Activated naive CD8-positive, alpha-beta T cell treated with anti-CD3 and anti-CD28 coated beads for 36 hours (primary cell): ENCODE measurements around the gene MRPL22. TPM values are rescaled to one million over a fixed set of nuclear protein-coding genes. Genes with fewer than 3 reads are reported as not detected.
"Not testable (repeated sequence)": the region's sequence is repeated elsewhere in the genome, so short reads cannot be mapped to it uniquely, and the experiment has no call there.

Experiments
- DNase-seq: peaks from one replicate; pipeline ENCODE4 v3.0.0; 2021
- H3K27ac Mint-ChIP-seq: one replicate; pipeline ENCODE4 v1.8.0; 2022; ENCODE audit warnings: mild to moderate bottlenecking, moderate library complexity, mixed read lengths
- H3K27me3 Mint-ChIP-seq: one replicate; pipeline ENCODE4 v1.8.0; 2022; ENCODE audit warnings: mild to moderate bottlenecking, mixed read lengths
- H3K36me3 Mint-ChIP-seq: one replicate; pipeline ENCODE4 v1.8.0; 2021; ENCODE audit warnings: mild to moderate bottlenecking, mixed read lengths
- H3K4me1 Mint-ChIP-seq: one replicate; pipeline ENCODE4 v1.8.0; 2021; ENCODE audit warnings: mixed read lengths
- H3K4me3 Mint-ChIP-seq: one replicate; pipeline ENCODE4 v1.8.0; 2022; ENCODE audit warnings: mild to moderate bottlenecking, moderate library complexity, mixed read lengths
- H3K9me3 Mint-ChIP-seq: one replicate; pipeline ENCODE4 v1.8.0; 2022; ENCODE audit warnings: mixed read lengths
- total RNA-seq, 2 experiments: library from RNA; stranded (reverse); gene quantifications; one replicate each; pipeline ENCODE4 v1.2.3, GENCODE V29; 2021

MRPL22 gene
- total RNA-seq, 2 experiments from 2014 or later = 75.3 to 91.0 TPM

DNA sequence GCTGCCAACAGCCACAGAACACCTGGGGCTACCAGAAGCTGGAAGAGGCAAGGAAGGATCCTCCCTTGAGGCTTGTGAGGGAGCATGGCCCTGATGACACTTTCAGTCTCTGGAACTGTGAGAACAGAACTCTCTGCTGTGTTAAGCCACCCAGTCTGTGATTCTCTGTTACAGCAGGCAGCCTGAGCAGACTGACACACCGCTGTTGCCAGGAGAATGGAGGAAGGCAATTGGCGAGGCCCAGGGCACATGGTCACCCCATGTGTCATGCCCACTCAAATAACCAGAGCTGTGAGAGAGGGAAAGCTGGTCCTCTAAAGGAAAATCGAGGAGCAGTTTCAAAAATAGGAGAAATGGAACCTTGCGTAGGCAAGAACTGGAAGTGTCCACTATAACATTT is 60.6 kb downstream of the MRPL22 start:
- Mint-ChIP-seq H3K4me1 (no peaks in the 10 kb centered on the region), H3K36me3 (no peaks in the 10 kb centered on the region), H3K9me3 (peaks cover 3% of the 10 kb centered on the region), H3K4me3 (no peak overlapping the region), H3K27ac (no peak overlapping the region), H3K27me3 (peaks cover 37% of the 10 kb centered on the region)
- DNase-seq = no peak

GRCh38 chr5:155002722-155003121 is 61.8 kb downstream of the MRPL22 start:
- not testable (repeated sequence) for DNase-seq, H3K36me3 Mint-ChIP-seq, H3K27ac Mint-ChIP-seq, H3K9me3 Mint-ChIP-seq, H3K4me3 Mint-ChIP-seq, H3K4me1 Mint-ChIP-seq
- peaks cover 38% of the 10 kb centered on the region for H3K27me3 Mint-ChIP-seq

DNA sequence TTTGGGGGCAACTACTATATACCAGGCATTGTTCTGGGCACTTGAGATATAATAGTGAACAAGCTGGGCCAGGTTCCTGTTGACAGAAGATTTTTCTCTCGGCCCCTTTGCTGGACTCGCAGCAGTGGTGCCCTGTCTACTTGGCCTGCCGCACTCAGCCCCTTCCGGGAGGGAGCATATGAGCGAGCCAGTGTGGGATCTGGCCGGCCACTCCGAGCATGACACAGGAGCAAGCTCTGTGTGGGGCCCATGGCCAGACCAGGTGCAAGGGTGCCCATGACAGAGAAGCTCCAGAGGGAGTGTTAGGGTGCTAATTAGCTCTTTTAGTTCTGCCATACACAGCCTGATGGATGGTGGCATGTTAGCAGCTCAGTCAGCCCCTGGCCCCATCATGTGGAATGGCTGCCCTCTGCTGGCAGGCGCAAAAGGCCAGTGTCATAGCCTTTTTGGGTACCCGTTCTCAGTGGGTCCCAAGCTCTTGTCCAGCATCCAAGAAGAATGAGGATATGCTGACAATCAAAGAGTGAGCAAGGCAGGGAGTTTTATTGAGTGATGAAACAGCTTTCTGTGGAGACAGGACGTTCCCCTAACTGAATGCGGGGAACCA is 63.4 kb downstream of the MRPL22 start:
- peaks cover 3% of the 10 kb centered on the region for H3K9me3 Mint-ChIP-seq
- H3K36me3 Mint-ChIP-seq = no peaks in the 10 kb centered on the region
- H3K27me3 Mint-ChIP-seq = peaks cover 31% of the 10 kb centered on the region
- no peak overlapping the region for H3K27ac Mint-ChIP-seq
- no peaks in the 10 kb centered on the region for H3K4me1 Mint-ChIP-seq
- peak; percentile 22 for DNase-seq
- no peak overlapping the region for H3K4me3 Mint-ChIP-seq

DNA sequence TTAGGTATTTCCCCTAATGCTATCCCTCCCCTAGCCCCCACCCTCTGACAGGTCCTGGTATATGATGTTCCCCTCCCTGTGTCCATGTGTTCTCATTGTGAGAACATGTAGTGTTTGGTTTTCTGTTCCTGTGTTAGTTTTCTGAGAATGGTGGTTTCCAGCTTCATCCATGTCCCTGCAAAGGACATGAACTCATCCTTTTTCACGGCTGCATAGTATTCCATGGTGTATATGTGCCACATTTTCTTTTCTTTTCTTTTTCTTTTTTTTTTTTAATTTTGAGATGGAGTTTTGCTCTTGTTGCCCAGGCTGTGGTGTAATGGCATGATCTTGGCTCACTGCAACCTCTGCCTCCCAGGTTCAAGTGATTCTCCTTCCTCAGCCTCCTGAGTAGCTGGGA is 65.4 kb downstream of the MRPL22 start:
- not testable (repeated sequence) for H3K4me1 Mint-ChIP-seq, H3K9me3 Mint-ChIP-seq, H3K27ac Mint-ChIP-seq, DNase-seq, H3K4me3 Mint-ChIP-seq, H3K36me3 Mint-ChIP-seq
- H3K27me3 Mint-ChIP-seq = peaks cover 24% of the 10 kb centered on the region

- Mint-ChIP-seq H3K27ac (no peak overlapping the region), H3K4me1 (no peaks in the 10 kb centered on the region), H3K27me3 (peaks cover 19% of the 10 kb centered on the region), H3K9me3 (peaks cover 3% of the 10 kb centered on the region), H3K36me3 (no peaks in the 10 kb centered on the region), H3K4me3 (no peak overlapping the region)
- no peak for DNase-seq
Measured at GRCh38 chr5:155008669-155009068, 67.8 kb downstream of the MRPL22 start.

DNA sequence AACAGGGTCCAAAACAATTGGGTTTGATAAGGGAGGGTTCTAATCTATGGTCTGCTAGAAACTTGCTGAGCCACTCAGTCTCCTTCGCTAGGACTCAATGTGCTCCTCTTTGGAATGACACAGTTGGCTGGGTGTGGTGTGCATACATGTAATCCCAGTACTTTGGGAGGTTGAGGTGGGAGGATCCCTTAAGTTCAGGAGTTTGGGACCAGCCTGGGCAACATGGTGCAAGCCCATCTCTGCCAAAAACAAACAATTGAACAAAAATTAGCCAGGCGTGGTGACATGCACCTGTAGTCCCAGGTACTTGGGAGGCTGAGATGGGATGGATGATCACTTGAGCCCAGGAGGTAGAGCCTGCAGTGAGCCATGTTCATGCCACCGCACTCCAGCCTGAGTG is 70.0 kb downstream of the MRPL22 start:
- H3K4me3 Mint-ChIP-seq = no peak overlapping the region
- H3K27me3 Mint-ChIP-seq = peaks cover 24% of the 10 kb centered on the region
- H3K36me3 Mint-ChIP-seq = no peaks in the 10 kb centered on the region
- no peak for DNase-seq
- H3K4me1 Mint-ChIP-seq = no peaks in the 10 kb centered on the region
- H3K27ac Mint-ChIP-seq = no peak overlapping the region
- H3K9me3 Mint-ChIP-seq = no peaks in the 10 kb centered on the region

DNA sequence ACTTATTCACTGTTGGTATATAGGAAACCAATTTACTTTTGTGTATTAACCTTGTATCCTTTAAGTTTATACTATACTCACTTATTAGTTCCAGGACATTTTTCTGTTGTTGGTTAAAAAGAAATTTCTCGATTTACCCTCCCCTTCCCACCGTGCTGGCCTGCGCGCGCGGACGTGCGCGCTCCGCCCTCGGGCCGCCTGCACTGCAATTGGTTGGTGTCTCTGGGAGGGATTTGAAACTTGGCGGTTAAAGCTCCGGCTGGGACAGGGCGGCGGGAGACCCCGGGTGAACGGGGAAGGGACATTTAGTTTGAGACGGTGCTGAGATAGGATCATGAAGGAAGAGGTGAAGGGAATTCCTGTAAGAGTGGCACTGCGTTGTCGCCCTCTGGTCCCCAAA is 72.7 kb downstream of the MRPL22 start, which contains the start of gene KIF4B:
Gene KIF4B (plus strand): TSS at position 230 of the 400 bp plus-strand sequence. CDS start 105 bp downstream, at position 335.
- Mint-ChIP-seq H3K27ac (no peak within 1 kb of the TSS), H3K9me3 (no peaks in the 10 kb centered on the region), H3K27me3 (peaks cover 20% of the 10 kb centered on the region), H3K4me3 (no peak within 1 kb of the TSS), H3K36me3 (no peaks in the 10 kb centered on the region), H3K4me1 (no peaks in the 10 kb centered on the region)
- DNase-seq = no peak

DNA sequence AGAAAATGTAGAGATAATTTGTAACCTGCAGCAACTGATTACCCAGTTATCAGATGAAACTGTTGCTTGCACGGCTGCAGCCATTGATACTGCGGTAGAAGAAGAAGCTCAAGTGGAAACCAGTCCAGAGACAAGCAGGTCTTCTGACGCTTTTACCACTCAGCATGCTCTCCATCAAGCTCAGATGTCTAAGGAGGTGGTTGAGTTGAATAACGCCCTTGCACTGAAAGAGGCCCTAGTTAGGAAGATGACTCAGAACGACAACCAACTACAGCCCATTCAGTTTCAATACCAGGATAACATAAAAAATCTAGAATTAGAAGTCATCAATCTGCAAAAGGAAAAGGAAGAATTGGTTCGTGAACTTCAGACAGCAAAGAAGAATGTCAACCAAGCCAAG is 74.4 kb downstream of the MRPL22 start:
- no peak for DNase-seq
- H3K4me3 Mint-ChIP-seq = no peak overlapping the region
- no peaks in the 10 kb centered on the region for H3K9me3 Mint-ChIP-seq
- peaks cover 23% of the 10 kb centered on the region for H3K27me3 Mint-ChIP-seq
- H3K4me1 Mint-ChIP-seq = no peaks in the 10 kb centered on the region
- H3K27ac Mint-ChIP-seq = no peak overlapping the region
- H3K36me3 Mint-ChIP-seq = no peaks in the 10 kb centered on the region

GRCh38 chr5:155017610-155018009 is 76.7 kb downstream of the MRPL22 start:
- Mint-ChIP-seq H3K27ac (no peak overlapping the region), H3K4me3 (no peak overlapping the region), H3K4me1 (no peaks in the 10 kb centered on the region), H3K27me3 (peaks cover 23% of the 10 kb centered on the region), H3K36me3 (no peaks in the 10 kb centered on the region), H3K9me3 (no peaks in the 10 kb centered on the region)
- no peak for DNase-seq

Other genes starting within 250 kb of the MRPL22 start
- 100 to 1,000 TPM; 285 to 292 TPM for gene LARP1, start 185.7 kb upstream of the MRPL22 start, total RNA-seq
- gene FAXDC2, start 90.5 kb upstream of the MRPL22 start, total RNA-seq = under 1 TPM in 1 of 2 experiments, not detected in 1; 0.08 TPM
- 10 to 100 TPM; 53.7 to 53.9 TPM for gene CNOT8, start 82.4 kb upstream of the MRPL22 start, total RNA-seq
- gene GEMIN5, start 2.9 kb upstream of the MRPL22 start, total RNA-seq = 10 to 100 TPM; 41.9 to 44.8 TPM
- gene KIF4B, start 72.7 kb downstream of the MRPL22 start, total RNA-seq = not detected